GM21576 (cell line): ENCODE measurements around the gene IWS1.

Experiments
- ATAC-seq: cut with Tn5 transposase; IDR thresholded peaks from one replicate; pipeline ENCODE4 v1.9.1; 2021; ENCODE audit warnings: mild to moderate bottlenecking, moderate library complexity; ENCODE audit not compliant: unreplicated experiment

IWS1 gene

GRCh38 chr2:127506510-127506909, 19.8 kb downstream of the IWS1 start:
- ATAC-seq, result no peak

DNA sequence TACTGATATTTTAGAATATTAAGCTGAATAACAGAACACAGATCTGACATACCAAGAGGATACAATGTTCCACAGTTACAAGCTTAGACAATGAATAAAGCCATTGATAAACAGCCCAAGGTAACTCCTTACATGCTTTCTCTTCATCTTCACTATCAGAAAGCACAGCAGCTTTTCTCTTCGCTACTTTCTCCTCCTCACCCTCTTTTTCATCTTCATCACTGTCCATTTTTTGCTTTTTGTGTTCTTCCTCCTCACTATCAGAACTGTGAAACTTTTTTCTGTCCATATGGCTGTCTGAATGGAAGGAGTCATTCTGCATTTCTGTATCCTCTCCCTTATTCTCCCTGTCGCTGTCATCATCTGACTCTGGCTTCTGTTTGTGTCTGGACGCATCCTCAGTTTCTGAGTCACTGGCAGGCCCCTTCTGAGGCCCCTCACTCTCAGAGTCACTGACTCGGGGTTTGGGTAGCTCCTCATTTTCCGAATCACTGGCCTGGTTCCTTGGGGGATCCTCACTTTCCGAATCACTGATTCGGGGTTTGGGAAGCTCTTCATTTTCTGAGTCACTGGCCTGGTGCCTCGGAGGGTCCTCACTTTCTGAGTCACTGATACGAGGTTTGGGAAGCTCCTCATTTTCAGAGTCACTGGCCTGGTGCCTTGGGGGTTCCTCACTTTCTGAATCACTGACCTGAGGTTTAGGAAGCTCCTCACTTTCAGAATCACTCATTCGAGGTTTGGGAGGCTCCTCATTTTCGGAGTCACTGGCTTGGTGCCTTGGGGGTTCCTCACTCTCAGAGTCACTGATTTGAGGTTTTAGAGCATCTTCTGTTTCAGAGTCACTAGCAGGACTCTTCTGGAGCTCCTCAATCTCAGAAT, 21.5 kb downstream of the IWS1 start:
- ATAC-seq, result no peak

DNA sequence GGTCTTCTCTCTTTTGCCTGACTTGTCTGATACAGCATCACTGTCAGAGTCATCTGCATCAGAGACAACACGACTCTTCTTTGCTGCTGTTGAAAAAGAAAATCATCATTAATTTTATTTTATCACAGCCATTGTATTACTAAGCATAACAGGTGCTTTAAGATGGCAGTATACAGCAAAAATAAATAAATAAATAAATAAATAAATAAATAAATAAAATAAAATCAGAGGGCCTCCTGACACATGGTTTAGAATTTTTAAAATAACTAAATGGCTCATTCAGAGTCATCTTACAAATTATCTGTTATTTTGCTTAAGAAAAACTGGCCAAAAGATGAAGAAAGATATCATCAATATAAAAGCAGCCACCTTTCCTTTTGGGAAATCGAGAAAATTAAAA, 22.8 kb downstream of the IWS1 start:
- ATAC-seq, result no peak

GRCh38 chr2:127498386-127498785, 27.9 kb downstream of the IWS1 start:
- ATAC-seq, result no peak

GRCh38 chr2:127490283-127490682, 36.0 kb downstream of the IWS1 start:
- ATAC-seq, result no peak

- ATAC-seq, result no peak
Measured at GRCh38 chr2:127486247-127487058, 39.8 kb downstream of the IWS1 start.

- no peak for ATAC-seq
Measured at GRCh38 chr2:127485694-127486071, 40.6 kb downstream of the IWS1 start.

GRCh38 chr2:127485051-127485693, 41.1 kb downstream of the IWS1 start:
- no peak for ATAC-seq

DNA sequence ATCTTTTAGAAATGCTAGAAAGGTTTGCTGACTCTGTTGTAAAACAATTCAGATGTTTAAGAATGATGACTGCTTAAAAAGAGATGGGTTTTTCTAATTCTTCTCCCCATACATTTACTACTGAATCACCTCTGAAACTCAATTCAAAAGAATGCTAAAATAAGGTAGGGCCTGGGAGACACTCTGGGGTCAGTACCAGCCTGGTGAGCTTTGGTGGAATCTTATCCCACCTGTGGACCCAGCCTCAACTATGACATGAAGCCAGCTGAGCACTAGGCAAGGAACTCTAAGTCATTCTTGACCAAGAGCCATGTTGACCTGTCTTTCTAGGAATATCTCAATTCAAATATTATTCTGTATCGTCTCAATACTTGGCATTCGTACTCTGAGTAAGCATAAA, 44.3 kb downstream of the IWS1 start:
- no peak for ATAC-seq

GRCh38 chr2:127479866-127480743, 46.2 kb downstream of the IWS1 start:
- ATAC-seq, result no peak

DNA sequence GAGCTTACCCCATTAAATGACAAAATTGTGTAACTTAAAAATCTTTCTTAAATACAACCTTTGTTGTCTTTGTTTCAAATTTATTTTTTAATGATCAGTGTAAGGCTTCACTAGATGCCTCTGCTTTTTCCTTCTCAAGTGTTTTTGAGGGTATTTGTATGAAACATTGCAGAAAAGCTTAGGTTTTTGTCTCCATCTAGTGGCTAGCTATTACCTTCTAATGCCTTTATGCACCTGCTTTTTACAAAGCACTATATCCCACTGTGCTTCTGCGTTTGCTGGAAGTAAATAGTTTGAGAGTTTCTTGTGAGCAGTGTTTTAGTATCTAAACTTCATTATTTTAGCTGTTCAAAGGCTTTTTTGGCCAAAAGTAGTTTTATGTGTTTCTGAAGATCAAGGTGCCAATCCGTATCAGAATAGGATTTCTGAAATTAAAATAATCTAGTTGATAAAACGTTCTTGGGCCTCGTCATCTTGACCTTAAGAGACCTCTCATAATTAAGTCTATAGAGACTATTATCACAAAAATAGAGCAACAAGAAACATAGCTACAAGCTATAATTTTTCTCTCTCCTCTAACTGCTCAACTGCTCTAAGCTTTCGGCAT, 47.0 kb downstream of the IWS1 start:
- ATAC-seq, result no peak

DNA sequence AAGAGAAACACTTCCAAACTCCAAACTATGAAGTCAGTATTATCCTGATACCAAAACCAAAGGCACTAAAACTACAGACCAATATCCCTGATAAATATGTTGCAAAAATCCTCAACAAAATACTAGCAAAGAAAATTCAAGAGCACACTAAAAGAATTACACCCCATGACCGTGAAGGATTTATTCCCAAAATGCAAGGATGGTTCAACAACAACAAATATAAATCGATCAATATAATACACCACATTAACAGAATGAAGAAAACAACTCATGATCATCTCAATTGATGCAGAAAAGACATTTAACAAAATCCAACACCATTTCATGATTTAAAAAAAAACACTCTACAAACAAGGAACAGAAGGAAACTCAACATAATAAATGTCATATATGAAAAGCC, 50.5 kb downstream of the IWS1 start:
- ATAC-seq, result no peak

GRCh38 chr2:127472268-127472667, 54.0 kb downstream of the IWS1 start:
- no peak for ATAC-seq

DNA sequence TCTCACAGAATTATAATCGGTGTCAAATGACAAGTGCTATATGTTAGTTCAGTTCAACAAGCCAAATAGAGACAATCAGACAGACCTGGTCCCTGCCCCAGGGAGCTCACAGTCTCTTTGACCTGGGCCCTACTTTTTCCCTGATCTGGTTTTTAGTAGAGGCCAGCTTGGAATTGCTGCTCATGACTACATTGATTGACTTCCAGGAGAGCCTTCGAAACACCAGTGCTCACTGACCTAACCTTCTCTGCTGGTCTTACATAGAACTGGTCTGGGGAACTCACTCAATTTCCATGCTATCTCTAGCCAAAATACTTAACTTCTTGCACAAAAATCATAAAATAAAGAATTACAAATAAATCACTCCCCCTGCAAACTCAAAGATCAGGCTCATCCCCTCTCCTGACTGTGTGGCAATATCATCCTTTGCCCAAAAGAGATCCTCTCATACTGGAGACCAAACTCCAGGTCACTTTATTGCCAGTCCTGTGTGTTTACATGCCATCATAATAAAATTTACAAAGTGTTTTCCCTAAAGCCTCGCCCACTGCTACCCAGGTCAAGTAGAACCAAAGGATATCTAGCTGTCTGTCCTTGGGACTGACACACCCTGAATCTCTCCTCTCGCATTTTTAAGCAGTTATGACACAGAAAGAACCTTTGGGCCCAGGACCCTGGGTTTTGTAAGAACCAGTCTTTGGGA, 54.9 kb downstream of the IWS1 start:
- ATAC-seq, result no peak

- no peak for ATAC-seq
Measured at GRCh38 chr2:127469974-127470373, 56.3 kb downstream of the IWS1 start.

DNA sequence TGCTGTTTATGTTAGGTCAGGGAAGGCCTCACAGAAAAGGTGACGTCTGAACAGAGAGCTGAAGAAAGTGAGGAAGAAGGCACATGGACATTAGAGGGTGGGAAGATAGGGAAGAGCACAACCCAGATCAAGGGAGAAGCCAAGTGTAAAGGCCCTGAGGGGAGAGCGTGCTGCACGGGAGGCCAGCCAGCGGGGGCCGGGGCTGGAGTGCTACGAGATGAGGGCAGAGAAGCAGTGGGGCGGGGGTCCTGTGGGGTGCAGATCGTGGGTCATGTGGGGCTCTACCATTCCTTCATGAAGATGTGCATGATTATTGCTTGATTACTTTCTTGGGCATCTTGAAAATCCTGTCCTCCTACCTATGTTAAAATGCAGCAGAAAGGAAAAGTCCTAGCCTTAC, 57.2 kb downstream of the IWS1 start:
- ATAC-seq, result no peak

DNA sequence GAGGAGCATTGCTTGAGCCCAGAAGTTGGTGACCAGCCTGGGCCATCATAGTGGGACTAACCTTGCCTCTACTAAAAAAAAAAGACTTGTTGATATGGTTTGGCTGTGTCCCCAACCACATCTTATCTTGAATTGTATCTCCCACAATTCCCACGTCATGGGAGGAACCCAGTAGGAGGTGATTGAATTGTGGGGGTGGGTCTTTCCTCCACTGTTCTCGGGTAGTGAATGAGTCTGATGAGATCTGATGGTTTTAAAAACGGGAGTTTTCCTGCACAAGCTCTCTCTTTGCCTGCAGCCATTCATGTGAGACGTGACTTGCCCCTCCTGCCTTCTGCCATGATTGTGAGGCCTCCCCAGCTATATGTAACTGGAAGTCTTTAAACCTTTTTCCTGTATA, 61.0 kb downstream of the IWS1 start:
- no peak for ATAC-seq

GRCh38 chr2:127464470-127465257, 61.6 kb downstream of the IWS1 start:
- ATAC-seq, result no peak
